ENCODE measurements around the gene MBTD1.

DNA sequence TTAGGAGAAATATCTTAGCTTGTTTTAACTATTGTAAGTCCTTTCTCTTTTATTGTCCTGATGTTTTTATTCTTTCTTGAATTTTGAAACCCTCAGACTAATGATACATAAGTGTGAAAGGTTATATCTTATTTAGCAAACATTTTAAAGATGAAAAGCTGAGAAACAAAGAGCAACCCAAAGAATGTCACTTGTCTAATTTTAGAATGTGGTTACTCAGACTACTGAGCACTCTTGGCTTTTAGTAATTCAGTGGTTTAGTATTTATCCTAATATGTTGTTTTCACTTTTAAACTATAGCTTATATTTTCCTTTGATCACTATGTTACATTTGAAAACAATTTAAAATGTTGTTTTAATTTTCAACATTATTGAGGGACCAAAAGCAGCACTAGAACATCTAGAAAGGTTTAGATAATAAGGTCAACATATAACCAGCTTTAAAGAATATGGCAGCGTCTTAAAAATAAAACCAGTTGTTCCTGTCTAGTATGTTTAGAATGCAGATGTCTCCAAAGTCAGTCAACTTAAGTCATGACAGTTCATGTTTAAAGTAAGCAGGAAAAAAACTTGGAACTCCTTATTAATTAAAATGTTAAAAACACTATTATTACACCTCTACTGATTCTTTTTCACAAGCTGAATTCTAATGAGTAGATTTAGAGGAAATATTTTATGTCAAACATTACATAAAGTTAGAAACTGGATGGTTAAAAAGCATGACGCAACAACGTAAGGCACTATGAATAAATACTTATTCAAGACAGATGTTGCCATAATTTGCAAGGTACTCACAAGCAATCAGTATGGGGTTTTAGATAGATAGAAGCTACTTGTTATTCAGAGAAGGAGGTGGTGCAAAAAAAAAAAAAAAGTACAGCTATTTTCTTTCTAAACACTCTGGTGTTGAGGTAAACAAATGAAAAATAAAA lies 2.4 kb downstream of the MBTD1 start:
- TF ChIP-seq, protein P1, sequence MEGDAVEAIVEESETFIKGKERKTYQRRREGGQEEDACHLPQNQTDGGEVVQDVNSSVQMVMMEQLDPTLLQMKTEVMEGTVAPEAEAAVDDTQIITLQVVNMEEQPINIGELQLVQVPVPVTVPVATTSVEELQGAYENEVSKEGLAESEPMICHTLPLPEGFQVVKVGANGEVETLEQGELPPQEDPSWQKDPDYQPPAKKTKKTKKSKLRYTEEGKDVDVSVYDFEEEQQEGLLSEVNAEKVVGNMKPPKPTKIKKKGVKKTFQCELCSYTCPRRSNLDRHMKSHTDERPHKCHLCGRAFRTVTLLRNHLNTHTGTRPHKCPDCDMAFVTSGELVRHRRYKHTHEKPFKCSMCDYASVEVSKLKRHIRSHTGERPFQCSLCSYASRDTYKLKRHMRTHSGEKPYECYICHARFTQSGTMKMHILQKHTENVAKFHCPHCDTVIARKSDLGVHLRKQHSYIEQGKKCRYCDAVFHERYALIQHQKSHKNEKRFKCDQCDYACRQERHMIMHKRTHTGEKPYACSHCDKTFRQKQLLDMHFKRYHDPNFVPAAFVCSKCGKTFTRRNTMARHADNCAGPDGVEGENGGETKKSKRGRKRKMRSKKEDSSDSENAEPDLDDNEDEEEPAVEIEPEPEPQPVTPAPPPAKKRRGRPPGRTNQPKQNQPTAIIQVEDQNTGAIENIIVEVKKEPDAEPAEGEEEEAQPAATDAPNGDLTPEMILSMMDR (IDR thresholded peaks at IDR 0.05) = no peak
- TF ChIP-seq POLR2A (IDR thresholded peaks at IDR 0.05) = no peak
- no peak for TF ChIP-seq EP300 (IDR thresholded peaks at IDR 0.05)
